Neural cell (in vitro differentiated cells): Measurements from ENCODE around the gene NEDD1. TPM values are rescaled to one million over a fixed set of nuclear protein-coding genes. Genes with fewer than 3 reads are reported as not detected.

Experiments
- H2AFZ ChIP-seq: fragments of 200-600, 300-800 bp; sonication (generic), shearing (Covaris generic); 2 replicates; pipeline ENCODE4 v1.6.0; 2014; ENCODE audit warnings: low read depth, mild to moderate bottlenecking, antibody characterized with exemption, low read length, moderate library complexity
- H3F3A ChIP-seq: fragments of 200-600 bp; shearing (Covaris generic); 2 replicates; pipeline ENCODE4 v1.6.1; 2016; ENCODE audit warnings: mild to moderate bottlenecking, moderate library complexity, mixed read lengths, antibody characterized with exemption, low read length; ENCODE audit not compliant: insufficient read depth, poor library complexity, severe bottlenecking
- H3K27ac ChIP-seq: fragments of 200-600, 300-800 bp; sonication (generic), shearing (Covaris generic); 2 replicates; pipeline ENCODE4 v1.5.1; 2014; ENCODE audit warnings: mild to moderate bottlenecking, low read length, moderate library complexity
- H3K27me3 ChIP-seq: fragments of 300-800, 200-600 bp; sonication (generic), shearing (Covaris generic); 2 replicates; pipeline ENCODE4 v1.6.0; 2014; ENCODE audit warnings: mild to moderate bottlenecking, low read depth, low read length, moderate library complexity; ENCODE audit not compliant: insufficient read depth
- H3K36me3 ChIP-seq: fragments of 300-800, 200-600 bp; sonication (generic), shearing (Covaris generic); 2 replicates; pipeline ENCODE4 v1.5.1; 2014; ENCODE audit warnings: mild to moderate bottlenecking, antibody characterized with exemption, low read length, moderate library complexity; ENCODE audit not compliant: insufficient read depth
- H3K4me2 ChIP-seq: fragments of 300-800, 200-600 bp; sonication (generic), shearing (Covaris generic); 2 replicates; pipeline ENCODE4 v1.6.0; 2014; ENCODE audit warnings: mild to moderate bottlenecking, low read length
- H3K4me3 ChIP-seq: fragments of 300-800, 200-600 bp; sonication (generic), shearing (Covaris generic); 2 replicates; pipeline ENCODE4 v1.5.1; 2014; ENCODE audit warnings: mild to moderate bottlenecking, low read length, moderate library complexity
- H3K79me2 ChIP-seq: fragments of 200-600 bp; shearing (Covaris generic); replicated peaks from 2 replicates; pipeline ENCODE4 v1.6.0; 2014; ENCODE audit warnings: mild to moderate bottlenecking, low read length, moderate library complexity; ENCODE audit not compliant: insufficient read depth
- H3K9ac ChIP-seq: fragments of 300-800, 200-600 bp; sonication (generic), shearing (Covaris generic); 2 replicates; pipeline ENCODE4 v1.6.1; 2016; ENCODE audit warnings: mild to moderate bottlenecking, low read length, mixed read lengths
- H3K9me2 ChIP-seq: fragments of 200-600 bp; shearing (Covaris generic); 2 replicates; pipeline ENCODE4 v1.6.1; 2016; ENCODE audit warnings: mild to moderate bottlenecking, low read length, mixed read lengths; ENCODE audit not compliant: insufficient read depth
- H3K9me3 ChIP-seq: fragments of 200-600, 300-800 bp; sonication (generic), shearing (Covaris generic); 2 replicates; pipeline ENCODE4 v1.6.1; 2016; ENCODE audit warnings: mild to moderate bottlenecking, mixed run types, low read length, moderate library complexity, mixed read lengths
- H4K20me1 ChIP-seq: fragments of 200-600 bp; shearing (Covaris generic); 2 replicates; pipeline ENCODE4 v1.6.1; 2016; ENCODE audit warnings: mild to moderate bottlenecking, mixed run types; ENCODE audit not compliant: insufficient read depth
- CTCF ChIP-seq: fragments of 450-650 bp; IDR thresholded peaks from 2 replicates; pipeline ENCODE4 v1.5.1; 2014; ENCODE audit warnings: antibody characterized with exemption, mild to moderate bottlenecking, moderate library complexity; ENCODE audit not compliant: poor library complexity, severe bottlenecking
- EP300 ChIP-seq: fragments of 450-650 bp; conservative IDR thresholded peaks from 2 replicates; pipeline ENCODE4 v1.6.1; 2014; ENCODE audit warnings: antibody characterized with exemption, mild to moderate bottlenecking, moderate library complexity; ENCODE audit not compliant: poor library complexity, severe bottlenecking
- MXI1 ChIP-seq: fragments of 450-650 bp; conservative IDR thresholded peaks from 2 replicates; pipeline ENCODE4 v1.6.1; 2014; ENCODE audit warnings: antibody characterized with exemption, mild to moderate bottlenecking; ENCODE audit not compliant: poor library complexity, severe bottlenecking
- POLR2AphosphoS5 ChIP-seq: IDR thresholded peaks from 2 replicates; pipeline ENCODE4 v1.6.1; 2012
- RAD21 ChIP-seq: fragments of 450-650 bp; conservative IDR thresholded peaks from 2 replicates; pipeline ENCODE4 v1.6.1; 2014; ENCODE audit warnings: antibody characterized with exemption, mild to moderate bottlenecking, moderate library complexity
- REST ChIP-seq: IDR thresholded peaks from 2 replicates; pipeline ENCODE4 v1.6.1; 2012; ENCODE audit warnings: borderline replicate concordance
- SMC3 ChIP-seq: fragments of 450-650 bp; conservative IDR thresholded peaks from 2 replicates; pipeline ENCODE4 v1.6.1; 2014; ENCODE audit warnings: antibody characterized with exemption, mild to moderate bottlenecking, moderate library complexity; ENCODE audit not compliant: poor library complexity
- TAF1 ChIP-seq: IDR thresholded peaks from 2 replicates; pipeline ENCODE4 v1.6.1; 2012; ENCODE audit warnings: low read depth
- polyA plus RNA-seq: library from polyadenylated mRNA; depleted of rRNA; stranded (reverse); fragments of >200 nt; gene quantifications from 2 replicates; pipeline ENCODE4 v1.2.3, GENCODE V29; 2014

NEDD1 gene
- polyA plus RNA-seq, 1 donor from 2014 or later = 3.8 TPM

- no peaks in the 10 kb centered on the region for H4K20me1 ChIP-seq
These were observed 81.9 kb downstream of the NEDD1 start for GRCh38 chr12:96988919-96989318.

GRCh38 chr12:96989916-96990315 is 82.9 kb downstream of the NEDD1 start:
- peak; percentile 68 for TF ChIP-seq SMC3
- TF ChIP-seq REST = no peak
- TF ChIP-seq CTCF = peak; percentile 57
- peak; percentile 69 for TF ChIP-seq RAD21
- H3K9me3 ChIP-seq = no peaks in the 10 kb centered on the region
- no peaks in the 10 kb centered on the region for H3K79me2 ChIP-seq
- H3K9ac ChIP-seq = no peak overlapping the region
- no peak overlapping the region for H3K4me3 ChIP-seq
- no peaks in the 10 kb centered on the region for H3K27me3 ChIP-seq
- H3K36me3 ChIP-seq = no peaks in the 10 kb centered on the region
- no peak overlapping the region for H3K27ac ChIP-seq
- peaks cover 3% of the 10 kb centered on the region for H3F3A ChIP-seq
- H3K4me2 ChIP-seq = no peak overlapping the region
- H4K20me1 ChIP-seq = no peaks in the 10 kb centered on the region
- H2AFZ ChIP-seq = no peak overlapping the region
- H3K9me2 ChIP-seq = no peaks in the 10 kb centered on the region

More at GRCh38 chr12:96988919-96989318, 81.9 kb downstream of the NEDD1 start:
- Histone ChIP-seq H3K79me2 (no peaks in the 10 kb centered on the region), H3K9ac (no peak overlapping the region), H3K36me3 (no peaks in the 10 kb centered on the region), H2AFZ (no peak overlapping the region), H3K27me3 (no peaks in the 10 kb centered on the region), H3K27ac (no peak overlapping the region), H3F3A (peaks cover 3% of the 10 kb centered on the region), H3K4me3 (no peak overlapping the region), H3K9me2 (no peaks in the 10 kb centered on the region), H3K4me2 (no peak overlapping the region), H3K9me3 (no peaks in the 10 kb centered on the region)
- TF ChIP-seq EP300 = no peak
- no peak for TF ChIP-seq RAD21
- no peak for TF ChIP-seq POLR2AphosphoS5
- TF ChIP-seq CTCF = no peak
- no peak for TF ChIP-seq TAF1
- no peak for TF ChIP-seq MXI1
- no peak for TF ChIP-seq SMC3
